NCI-H226 (cell line): Measurements from ENCODE around the gene ORC3.
A peak's percentile ranks its signal among the peaks of the same experiment; 100 is the strongest.

Experiments
- DNase-seq: peaks from one replicate; pipeline ENCODE4 v3.0.0-alpha.2; 2015

ORC3 gene

DNA sequence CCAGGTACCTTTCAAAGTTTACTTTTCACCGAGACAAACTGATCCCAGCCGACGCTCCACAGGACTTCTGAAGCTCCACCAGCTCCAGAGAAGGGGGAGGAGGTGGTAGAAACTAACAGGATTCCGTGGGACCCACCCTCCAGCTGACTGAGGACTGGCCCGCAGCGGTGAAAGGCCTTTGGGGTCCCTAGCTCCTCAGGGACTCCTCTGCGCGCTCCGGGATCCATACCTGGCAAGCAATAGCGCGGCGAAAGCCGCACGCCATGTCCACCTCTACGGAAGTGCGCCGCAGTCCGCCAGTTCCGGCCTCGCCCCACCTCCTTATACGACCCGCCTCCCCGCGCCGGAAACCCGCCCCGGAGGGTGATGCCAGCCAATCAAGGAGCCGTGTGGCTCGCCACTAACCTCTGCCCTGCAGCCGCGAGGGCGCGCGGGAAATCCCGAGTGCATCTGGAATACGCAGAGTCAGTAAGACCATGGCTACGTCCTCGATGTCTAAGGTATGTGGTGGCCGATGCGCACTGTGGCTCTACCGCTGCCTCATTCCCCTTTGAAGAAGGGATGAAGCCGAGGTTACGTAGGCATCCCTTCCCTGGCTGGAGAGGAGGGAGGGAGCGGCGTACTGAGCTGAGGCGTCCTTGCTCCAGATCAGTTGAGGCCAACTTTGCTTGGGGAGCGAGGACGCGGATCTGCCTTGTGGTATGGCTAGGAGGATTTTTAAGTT, at the start of gene ORC3, which contains the start of gene RARS2:
TSS of gene ORC3 (plus strand) at position 443 of the 724 bp plus-strand sequence. CDS start at position 477, 34 bp downstream.
TSS of gene RARS2 (minus strand) at position 295 of the 724 bp plus-strand sequence. CDS start at position 265, 30 bp downstream.
- DNase-seq: peak; percentile 94

DNA sequence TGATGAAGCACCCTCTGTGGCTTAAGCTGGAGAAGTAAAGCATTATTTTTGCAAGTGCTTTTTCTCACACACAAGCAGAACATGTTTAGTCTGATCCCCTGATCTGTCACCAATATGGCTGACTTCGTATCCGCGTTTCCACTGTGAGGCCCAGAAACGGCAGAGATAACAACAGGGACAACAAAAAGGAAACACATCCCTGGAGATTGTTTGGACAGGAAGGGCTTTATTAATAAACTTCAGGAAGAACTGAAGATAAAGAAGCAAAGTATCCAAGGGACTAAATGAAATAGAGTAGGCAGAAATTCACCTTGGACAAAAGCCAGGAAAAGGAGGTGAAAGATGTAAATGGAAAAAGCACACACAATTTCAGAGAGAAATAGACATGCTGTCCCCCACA, 49.4 kb upstream of the ORC3 start:
- no peak for DNase-seq

DNA sequence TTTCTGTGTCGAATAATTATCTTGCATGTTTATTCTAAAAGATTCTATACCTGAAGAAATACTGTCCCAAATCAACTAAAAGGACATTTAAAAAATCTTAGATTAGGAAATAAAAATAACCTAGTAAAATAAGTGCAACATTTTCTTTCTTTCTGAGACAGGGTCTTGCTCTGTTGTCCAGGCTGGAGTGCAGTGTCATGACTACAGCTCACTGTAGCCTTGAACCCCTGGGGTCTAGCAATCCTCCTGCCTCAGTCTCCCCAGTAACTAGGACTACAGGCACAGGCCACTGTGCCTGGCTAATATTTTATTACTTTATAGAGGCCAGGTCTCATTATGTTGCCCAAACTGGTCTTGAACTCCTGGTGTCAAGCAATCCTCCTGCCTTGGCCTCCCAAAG, 48.9 kb upstream of the ORC3 start:
- no peak for DNase-seq

DNA sequence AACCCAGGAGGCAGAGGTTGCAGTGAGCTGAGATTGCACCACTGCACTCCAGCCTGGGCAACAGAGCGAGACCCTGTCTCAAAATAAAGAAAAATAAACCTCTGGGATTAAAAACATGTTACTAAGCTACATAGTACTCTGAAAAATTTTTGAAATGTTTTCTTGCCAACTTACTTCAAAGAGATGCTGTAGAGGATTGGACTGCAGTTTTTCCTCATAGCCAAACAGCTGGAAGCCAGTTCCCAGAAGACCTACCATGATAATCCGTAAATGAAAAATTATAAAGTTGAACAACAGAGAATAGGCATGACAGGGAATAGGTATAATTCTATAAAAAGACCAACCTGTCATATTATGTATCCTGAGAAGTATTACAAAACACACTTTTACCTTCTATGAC, 48.2 kb upstream of the ORC3 start:
- no peak for DNase-seq

DNA sequence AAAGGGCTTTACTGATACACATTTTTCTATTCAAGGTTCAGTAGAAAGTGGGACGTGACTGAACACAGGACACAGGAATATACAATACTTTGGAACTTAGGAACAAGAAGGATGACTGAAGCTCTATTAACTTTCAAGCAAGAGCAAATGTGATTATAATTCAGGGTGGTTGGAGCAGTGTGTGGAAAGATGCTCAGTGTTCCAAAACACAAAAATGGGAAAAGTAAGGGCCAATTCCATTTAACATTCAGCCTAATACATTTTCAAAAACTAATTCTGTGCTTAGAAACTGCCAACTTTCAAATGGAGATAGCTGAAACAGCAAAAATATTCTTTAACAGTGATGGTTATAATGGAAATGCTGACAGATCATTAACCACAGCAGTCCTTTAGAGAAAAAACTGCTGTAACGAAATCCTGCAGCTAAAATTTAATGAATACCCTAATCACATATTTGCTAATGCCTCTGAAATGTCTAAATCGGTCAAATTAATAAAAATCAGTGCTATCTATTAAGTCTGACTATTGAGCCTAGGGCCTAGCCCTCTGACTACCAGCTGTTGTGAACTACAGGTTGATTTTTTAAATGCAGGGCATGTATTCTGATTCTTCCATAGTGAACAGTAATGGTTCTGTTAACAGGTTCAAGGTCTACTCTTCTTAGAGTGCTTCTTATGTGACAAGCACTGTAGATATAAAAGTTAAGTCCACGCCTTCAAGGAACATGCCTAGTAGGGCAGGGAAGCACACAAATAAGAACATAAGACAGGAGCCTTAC, 46.0 kb upstream of the ORC3 start:
- DNase-seq: no peak

DNA sequence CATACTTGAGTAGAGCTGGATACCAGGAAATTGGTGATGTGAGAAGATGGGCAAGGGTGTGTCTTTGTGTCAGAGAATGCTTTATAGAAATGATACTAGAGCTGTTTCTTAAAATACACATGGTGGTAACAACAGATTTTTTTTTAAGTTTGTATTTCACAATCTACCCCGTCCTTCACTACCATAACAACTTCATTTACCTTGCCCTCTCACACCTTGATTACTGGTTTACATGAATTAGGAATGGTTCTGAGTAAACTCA, 45.5 kb upstream of the ORC3 start:
- no peak for DNase-seq

DNA sequence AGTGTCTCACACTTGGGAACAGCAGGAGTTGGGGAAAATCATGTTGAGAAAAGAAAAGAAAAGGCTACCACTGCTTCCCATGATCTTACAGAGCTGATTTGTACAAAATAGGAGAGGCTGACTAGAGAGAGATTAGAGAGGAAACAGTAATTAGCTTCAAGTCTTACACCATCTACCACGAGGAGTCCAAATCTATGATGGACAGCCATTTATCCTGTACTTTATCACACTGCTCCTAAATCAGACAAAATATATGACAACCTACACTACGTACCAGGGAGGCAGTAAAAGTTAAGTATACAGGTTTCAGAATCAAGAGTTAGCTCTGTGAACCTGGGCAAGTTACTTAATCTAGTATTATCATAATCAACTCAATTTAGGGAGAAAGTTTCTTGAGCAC, 38.1 kb upstream of the ORC3 start:
- DNase-seq: no peak

DNA sequence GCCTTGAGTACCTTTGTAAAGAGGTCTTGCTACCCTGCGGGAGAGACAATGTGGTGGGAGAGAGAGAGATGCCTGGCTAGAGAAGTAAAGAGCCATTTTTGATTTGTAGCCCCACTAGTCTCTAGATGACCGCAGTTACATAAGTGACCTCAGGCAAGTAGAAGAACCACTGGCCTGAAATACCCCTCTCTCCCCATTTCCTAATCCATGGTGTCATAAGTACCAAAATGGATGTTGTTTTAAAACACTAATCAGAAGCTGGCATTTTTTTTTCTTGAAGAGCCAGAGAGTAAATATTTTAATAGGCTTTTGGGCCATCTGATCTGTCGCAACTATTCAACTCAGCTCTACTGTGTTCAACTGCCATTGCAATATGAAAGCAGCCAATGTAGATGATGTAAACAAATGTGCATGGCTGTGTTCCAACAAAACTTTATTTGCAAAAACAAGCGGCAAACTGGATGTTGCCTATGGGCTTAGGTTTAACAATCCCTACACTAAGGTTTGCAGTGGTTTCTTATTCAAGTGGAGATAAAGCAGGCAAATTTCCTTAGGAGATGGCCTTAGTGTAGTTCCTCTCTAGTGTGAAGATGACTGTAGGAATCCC, 36.7 kb upstream of the ORC3 start:
- DNase-seq: no peak

DNA sequence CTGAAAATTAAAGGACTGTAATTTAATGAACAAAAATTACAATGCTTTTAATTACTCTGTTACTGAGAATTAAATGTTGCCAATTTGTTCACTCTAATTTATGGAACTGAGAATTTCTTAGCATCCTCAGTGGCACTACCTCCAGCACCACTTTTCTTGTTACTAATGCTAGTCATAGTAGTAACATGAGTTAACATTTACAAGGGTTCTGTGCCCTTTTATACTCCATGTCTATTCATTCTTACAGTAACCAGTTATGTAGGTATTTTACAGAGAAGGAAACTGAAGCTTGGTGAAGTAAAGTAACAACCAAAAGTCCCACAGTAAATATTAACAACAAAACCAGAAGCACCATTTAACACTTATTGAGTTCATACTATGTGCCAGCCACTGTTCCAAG, 34.4 kb upstream of the ORC3 start:
- DNase-seq: no peak

DNA sequence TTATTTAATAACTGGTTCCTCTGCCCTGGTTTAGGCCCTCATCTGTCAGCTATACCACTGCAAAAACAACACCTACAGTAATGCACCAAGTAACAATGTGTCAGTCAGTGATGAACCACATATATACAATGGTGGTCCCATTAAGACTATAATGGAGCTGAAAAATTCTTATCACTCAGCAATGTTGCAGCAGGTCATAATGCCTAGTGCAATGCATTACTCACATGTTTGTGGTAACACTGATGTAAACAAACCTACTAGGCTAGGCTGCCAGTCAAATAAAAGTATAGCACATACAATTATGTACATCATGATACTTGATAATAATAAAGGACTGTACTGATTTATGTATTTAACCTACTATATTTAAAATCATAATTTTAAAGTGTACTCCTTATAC, 31.5 kb upstream of the ORC3 start:
- no peak for DNase-seq

DNA sequence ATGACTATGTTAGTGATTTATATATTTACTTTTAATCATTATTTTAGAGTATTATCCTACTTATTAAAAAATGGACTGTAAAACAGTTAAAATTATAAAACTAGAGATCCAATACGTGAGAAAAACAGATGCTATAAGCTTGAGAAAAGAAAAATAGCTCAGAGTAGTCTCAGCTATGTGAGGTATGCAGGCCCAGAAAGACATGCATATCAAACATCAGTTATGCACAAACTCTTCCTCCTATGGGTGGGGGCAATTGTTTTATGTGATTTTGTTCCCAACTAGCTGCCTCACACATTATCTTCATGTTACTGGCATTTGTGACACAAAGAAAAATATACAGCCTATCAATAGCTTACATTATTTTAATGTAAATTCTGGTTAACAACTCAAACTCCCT, 28.9 kb upstream of the ORC3 start:
- no peak for DNase-seq

DNA sequence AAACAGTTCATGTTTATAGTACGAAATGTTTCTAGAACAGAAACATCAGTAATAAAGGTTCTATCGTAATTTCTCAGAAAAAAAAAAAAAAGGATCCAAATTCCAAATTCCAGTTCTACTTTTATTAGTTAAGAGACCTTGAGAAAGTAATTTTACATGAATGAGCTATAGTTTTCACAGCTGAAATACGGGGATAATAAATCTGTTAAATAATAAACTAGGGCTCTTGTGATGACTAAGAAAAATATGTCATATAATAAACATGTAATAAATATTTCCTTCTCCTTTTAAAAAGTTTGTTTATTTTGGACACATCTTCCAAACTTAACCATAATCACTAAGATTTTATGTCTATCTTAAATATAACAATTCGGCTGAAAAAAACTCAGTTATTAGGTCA, 17.9 kb upstream of the ORC3 start:
- no peak for DNase-seq

DNA sequence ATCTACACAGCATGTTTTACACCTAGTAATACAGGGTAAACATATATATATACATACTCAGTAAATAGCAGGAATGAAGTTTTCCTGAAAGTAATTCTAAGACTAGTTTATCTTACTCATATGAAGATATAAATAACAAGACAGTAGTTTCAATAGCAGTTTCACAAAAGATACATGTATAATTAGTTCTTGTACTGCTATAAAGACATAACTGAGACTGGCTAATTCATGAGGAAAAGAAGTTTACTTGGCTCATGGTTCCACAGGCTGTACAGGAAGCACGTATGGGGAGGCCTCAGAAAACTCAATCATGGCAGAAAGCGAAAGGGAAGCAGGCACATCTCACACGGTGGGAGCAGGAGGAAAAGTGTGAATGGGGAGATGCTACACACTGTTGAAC, 17.1 kb upstream of the ORC3 start:
- DNase-seq: no peak

DNA sequence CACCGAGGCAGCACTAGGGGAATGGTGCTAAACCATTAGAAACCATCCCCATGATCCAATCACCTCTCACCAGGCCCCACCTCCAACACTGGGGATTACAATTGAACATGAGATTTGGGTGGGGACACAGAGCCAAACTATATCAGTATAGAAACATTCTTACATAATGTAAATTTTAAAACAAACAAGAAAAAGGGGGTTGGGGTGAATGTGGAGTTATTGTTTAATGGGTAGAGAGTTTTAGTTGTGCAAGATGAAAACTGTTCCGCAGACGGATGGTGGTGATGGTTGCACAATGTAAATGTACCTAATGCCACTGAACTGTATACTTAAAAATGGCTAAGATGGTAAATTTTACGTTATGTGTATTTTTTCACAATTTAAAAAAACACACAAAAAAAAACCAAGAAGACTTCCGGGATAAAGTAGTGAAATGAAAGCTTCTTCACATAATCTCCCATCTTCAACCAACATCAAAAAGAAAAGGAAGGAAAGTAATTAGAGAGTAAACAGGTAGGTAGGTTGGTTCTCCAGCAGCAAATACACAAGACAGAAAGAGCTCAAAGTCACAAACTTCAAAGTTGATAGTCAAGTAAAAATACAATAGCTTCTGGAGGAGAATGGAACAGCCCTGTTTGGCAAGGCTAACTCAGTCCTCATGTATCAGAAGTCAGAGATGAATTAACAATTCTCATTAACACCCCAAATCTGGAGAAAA, 16.5 kb upstream of the ORC3 start:
- no peak for DNase-seq

DNA sequence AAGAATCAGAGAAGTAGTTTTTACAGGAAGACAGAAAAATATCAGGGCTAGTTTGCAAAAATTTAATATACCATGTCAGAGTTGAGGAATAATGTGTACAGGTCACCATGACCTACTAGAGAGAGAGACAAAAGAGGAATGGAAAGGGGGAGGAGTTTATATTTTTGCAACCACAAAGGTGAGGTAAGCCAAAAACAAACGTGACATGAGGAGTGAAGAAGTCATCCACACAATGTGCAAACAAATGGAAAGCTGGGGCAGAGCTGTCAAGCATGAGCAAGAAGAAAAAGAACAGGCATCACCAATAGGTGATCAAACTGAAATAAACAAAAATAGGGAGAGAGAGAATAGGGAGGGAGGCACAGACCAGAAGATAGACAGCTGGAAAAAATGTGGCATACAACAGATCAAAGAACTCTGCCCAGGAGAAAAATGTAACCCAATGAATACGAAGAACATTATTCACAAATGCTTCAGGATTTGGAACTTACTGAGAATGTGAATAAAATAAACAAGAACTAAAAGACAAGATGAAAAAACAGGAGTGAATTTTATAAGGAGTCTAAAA, 15.6 kb upstream of the ORC3 start:
- no peak for DNase-seq

DNA sequence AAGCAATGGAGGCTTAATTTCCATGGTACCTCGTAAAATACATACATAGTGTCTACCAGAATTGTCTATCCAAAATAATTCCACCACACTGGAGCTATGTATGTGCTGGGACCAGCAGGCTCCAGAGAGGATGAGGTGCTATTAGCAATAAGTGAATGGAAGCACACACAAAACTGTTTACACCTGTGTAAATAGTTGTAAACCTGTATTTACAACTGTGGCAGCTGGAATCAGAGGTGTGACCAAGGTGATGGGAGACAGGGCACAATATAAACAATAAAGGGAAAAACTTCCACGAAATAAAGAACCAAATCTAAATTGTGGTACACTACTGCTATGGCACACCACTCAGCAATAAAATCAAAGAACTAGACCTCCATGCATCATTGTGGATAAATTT, 14.5 kb upstream of the ORC3 start:
- DNase-seq: no peak

DNA sequence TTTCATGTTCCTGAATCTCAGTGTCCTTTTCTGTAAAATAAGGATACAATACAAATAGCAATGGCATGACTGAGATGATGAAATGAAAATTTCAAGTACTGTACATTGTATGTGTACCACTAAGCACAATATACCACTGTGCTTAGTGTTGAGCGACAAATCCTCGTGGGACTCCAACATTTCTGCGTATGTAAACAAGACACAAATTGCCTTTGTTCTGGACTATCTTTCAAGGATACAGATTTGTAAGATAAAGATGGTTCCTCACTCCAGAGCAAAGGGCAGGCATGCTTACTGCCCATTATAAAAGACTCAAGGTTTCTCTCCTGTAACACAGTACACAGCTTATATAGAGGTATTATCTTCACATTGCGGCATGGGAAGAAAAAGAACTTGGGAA, 6.1 kb upstream of the ORC3 start:
- DNase-seq: no peak

DNA sequence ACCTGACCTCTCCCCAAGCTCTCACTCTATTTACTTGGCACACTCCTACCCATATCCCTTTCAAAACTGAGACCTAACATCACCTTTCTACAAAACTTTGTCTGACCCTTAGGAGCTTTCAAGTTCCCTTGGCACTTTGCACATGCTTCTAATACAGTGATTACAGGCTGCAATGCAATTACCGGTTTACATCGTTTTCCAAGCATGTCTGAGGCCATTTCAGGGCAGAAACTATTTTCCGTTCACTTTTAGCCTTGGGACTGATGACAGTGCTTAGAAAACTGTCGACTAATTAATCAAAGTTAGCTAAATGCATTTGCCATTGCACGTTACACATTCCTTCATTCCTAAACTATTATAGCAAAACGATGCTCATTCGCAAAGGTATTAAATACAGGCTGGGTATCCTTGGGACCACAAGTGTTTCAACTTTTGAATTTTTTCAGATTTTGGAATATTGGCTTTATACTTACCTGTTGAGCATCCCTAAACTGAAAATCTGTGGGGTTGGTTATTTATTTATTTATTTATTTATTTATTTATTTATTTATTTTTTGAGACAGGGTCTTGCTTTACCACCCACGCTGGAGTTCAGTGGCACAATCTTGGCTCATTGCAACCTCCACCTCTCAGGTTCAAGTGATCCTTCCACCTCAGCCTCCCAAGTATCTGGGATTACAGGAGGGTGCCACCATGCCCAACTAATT, 3.4 kb upstream of the ORC3 start:
- DNase-seq: no peak

DNA sequence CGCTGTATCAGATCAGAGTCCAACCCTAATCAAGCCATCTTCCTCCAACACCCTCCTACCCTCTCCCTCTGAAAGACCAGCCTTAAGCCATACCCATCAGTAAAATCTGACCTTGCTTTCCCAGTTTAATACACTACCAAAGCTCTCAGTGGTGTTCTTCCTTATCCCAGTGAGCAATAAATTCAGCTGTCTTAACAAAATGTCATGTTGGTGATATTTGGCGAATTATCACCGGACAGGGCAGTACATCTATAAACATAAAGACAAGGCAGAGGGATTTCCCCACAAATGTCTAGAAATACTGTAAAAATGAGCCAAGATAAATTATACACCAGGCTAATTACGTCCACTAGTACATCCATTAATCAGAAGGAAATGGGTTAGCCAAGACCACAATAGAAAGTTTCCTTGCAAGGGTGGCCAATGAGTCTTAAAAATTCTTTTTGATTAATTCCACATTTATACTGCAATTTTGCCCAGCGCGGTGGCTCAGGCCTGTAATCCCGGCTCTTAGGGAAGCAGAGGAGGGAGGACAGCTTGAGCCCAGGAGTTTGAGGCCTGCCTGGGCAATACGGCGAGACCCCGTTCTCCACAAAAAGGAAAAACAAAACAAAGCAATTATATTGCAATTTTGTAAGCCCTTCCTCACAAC, 1.1 kb upstream of the ORC3 start:
- DNase-seq: no peak

DNA sequence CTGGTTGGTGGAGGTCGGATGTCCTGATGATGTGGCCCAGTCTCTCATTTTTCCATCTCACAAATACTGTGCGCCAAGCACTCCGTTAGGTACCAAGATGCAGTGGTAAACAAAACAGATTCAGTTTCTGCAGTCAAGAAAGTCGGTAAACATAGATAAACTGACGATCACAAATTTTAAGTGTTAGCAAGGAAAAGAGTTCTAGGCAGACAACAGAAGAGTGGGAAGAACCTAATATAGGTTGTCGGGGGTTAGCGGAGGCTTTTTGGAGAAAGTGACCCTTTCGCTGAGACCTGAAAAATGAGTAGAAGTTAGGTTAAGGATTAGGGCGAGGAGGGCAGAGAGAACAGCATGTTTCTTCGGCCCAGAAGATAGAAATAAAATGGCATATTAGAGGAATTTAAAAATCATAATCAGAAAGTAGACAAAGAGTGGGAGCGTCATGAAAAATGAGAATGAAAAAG, 514 bp downstream of the ORC3 start:
- no peak for DNase-seq

DNA sequence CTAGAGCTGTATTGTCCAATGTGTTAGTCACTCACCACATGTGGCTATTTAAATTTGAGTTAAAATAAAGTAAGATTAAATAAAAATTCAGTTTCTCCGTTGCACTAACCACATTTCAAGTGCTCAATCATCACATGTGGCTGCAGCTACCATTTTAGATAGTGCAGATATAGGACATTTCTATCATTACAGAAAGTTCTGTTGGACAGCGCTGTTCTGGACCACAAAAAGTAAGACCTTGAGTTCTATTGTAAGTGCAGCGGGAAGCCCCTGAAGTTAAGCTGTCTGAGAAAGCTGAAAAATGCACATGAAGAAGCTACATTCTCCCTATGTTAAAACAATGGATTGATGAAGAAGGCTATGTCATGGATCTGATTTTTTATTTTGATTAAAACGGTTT, 1.1 kb downstream of the ORC3 start:
- DNase-seq: no peak

DNA sequence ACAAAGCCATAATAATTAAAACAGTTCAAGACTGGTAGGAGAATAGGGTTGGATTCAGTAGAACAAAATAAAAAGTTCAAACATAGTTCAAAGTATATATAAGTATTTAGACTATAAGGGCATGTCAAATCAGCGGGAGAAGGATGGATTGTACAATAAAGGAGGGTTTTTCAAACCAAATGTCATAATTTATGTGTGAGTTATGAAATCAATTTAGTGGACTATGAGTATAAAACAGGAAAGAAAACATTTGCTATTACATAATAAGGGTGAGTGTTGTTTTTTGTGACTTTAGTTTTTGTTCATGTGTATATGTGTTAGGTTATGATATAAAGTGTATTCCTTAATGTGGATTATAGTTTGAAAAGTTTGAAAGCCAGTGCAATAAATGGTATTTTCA, 10.6 kb downstream of the ORC3 start:
- no peak for DNase-seq
